Panc1 (cell line): ENCODE measurements around the gene UNKL. TPM values are rescaled to one million over a fixed set of nuclear protein-coding genes. Genes with fewer than 3 reads are reported as not detected.

Experiments used
- ATAC-seq: fragments of 200-7000 bp; cut with Tn5 transposase; 2 replicates; pipeline ENCODE4 v1.9.1; 2020; ENCODE audit warnings: mild to moderate bottlenecking, moderate library complexity
- BruUV-seq: library from RNA; stranded (reverse); fragments of 400-500 nt; replicated peaks from 2 replicates; lab custom pipeline; 2021; lab: Mats Ljungman, UMichigan
- CTCF ChIA-PET: fragments of 300-600 bp; sonication (Branson Sonifier 250); formaldehyde crosslinking; loops from one replicate; lab custom pipeline; 2022; ENCODE audit warnings: antibody characterized with exemption; lab: Charles Lee
- POLR2A ChIA-PET: fragments of 300-600 bp; sonication (Branson Sonifier 250); formaldehyde crosslinking; loops from one replicate; lab custom pipeline; 2022; ENCODE audit warnings: antibody characterized with exemption; lab: Charles Lee
- DNase-seq: peaks from one replicate; pipeline ENCODE4 v3.0.0-alpha.2; 2010; ENCODE audit warnings: low read depth, low spot score
- H3K27ac ChIP-seq: 2 replicates; pipeline ENCODE4 v1.5.1; 2011; ENCODE audit warnings: mild to moderate bottlenecking, low read length, inconsistent platforms
- H3K27me3 ChIP-seq: fragments of 200-500 bp; sonication (Bioruptor generic); 2 replicates; pipeline ENCODE4 v1.6.0; 2014; ENCODE audit warnings: low read length, inconsistent platforms; ENCODE audit not compliant: control insufficient read depth, insufficient read depth
- H3K36me3 ChIP-seq: fragments of 200-500 bp; sonication (Bioruptor generic); 2 replicates; pipeline ENCODE4 v1.5.1; 2014; ENCODE audit warnings: inconsistent platforms, mild to moderate bottlenecking, low read length, moderate library complexity; ENCODE audit not compliant: control insufficient read depth, insufficient read depth
- H3K4me1 ChIP-seq: 2 replicates; pipeline ENCODE4 v1.5.1; 2011; ENCODE audit warnings: inconsistent platforms, mild to moderate bottlenecking, low read length, moderate library complexity; ENCODE audit not compliant: control insufficient read depth, insufficient read depth
- H3K4me3 ChIP-seq, 2 experiments: 2 replicates each; pipeline ENCODE4 v1.5.1; 2011 to 2012; ENCODE audit warnings: low read depth in 2 of 2, low read length in 2 of 2, mild to moderate bottlenecking in 2 of 2, inconsistent platforms in 1 of 2, moderate library complexity in 1 of 2
- H3K9me3 ChIP-seq: fragments of 200-500 bp; sonication (Bioruptor generic); 2 replicates; pipeline ENCODE4 v1.5.1; 2014; ENCODE audit warnings: low read depth, mild to moderate bottlenecking, inconsistent platforms, low read length, moderate library complexity; ENCODE audit not compliant: control insufficient read depth, insufficient read depth
- POLR2AphosphoS5 ChIP-seq: IDR thresholded peaks from 2 replicates; pipeline ENCODE4 v1.6.1; 2012; ENCODE audit warnings: mild to moderate bottlenecking, low read depth, low read length, moderate library complexity
- SIN3A ChIP-seq: IDR thresholded peaks from 2 replicates; pipeline ENCODE4 v1.6.1; 2012; ENCODE audit warnings: low read depth, mild to moderate bottlenecking, low read length, moderate library complexity, borderline replicate concordance; ENCODE audit not compliant: insufficient read depth
- TCF7L2 ChIP-seq: IDR thresholded peaks from 2 replicates; pipeline ENCODE4 v1.6.1; 2011; ENCODE audit warnings: mild to moderate bottlenecking, low read depth, low read length, inconsistent platforms
- in situ Hi-C: cut with HindIII; loops from 2 replicates; pipeline ENCODE4 v1.10.0; 2016; ENCODE audit warnings: low sequenced_read_pairs, low pct_unique_long_range_greater_than_20kb
- intact Hi-C: fragments of 100-400 bp; cut with micrococcal nuclease; formaldehyde crosslinking; loops from one replicate; pipeline ENCODE4 v1.10.0; 2022; ENCODE audit not compliant: unreplicated experiment
- total RNA-seq: library from RNA; stranded (reverse); gene quantifications from one replicate; pipeline ENCODE4 v1.2.1, GENCODE V29; 2021; ENCODE audit not compliant: unreplicated experiment
- TF ChIP-seq, protein P1 (sequence below): fragments of 450-650 bp; IDR thresholded peaks from 2 replicates; pipeline ENCODE4 v1.5.1; 2017; ENCODE audit warnings: mild to moderate bottlenecking
- TF ChIP-seq, protein P2 (sequence below), 2 experiments: IDR thresholded peaks; 2 replicates each; pipeline ENCODE4 v1.6.1; 2011 to 2012; ENCODE audit warnings: low read depth in 2 of 2, control low read depth in 1 of 2, low read length in 1 of 2, mild to moderate bottlenecking in 1 of 2, moderate library complexity in 1 of 2; ENCODE audit not compliant: insufficient read depth in 1 of 2

The UNKL gene
- total RNA-seq, 1 experiment from 2014 or later, result 26.6 TPM

DNA sequence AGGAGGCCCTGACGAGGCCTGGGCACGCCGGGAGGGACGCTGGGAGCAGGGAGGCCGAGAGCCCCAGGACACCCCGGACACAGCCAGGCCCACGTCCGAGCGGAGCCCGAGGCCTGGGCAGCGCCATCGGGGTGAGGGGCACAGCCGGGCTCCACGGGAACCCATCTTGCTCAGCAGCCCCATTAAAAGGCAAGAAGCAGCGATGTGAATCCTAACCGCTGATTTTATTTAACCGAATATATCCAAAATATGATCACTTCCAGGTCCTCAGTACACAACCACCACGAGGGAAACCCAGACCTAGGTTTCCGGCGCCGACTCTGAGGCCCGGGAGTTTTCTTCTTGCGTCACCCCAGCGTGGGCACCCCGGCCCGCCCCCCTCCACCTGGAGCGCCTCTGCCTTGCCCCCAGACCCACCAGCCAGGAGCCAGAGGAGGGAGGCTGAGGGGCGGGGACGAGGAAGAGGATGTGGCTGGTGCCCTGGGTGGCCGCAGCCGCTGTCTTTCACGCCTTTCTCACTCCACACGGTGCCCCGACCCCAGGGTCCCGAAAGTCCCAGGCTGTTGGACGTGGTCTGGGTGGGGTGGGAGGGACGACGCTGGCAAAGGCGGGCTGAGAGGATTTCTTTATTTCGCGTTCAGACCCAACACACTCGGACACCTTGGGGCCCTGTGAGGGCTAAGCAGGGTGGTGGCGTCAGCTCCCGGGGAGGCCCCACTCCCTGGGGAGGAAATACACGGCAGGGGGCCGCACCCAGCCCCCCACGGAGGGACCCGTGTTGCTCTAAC, 30.4 kb upstream of the UNKL start:
- ChIA-PET POLR2A (no interaction called here), CTCF (no interaction called here)
- intact Hi-C loops, result no loop called here
- in situ Hi-C loops, result no loop called here
- H3K9me3 ChIP-seq, result no peaks in the 10 kb centered on the region
- DNase-seq, result no peak
- no peak overlapping the region for H3K27ac ChIP-seq
- no peaks in the 10 kb centered on the region for H3K27me3 ChIP-seq
- H3K4me1 ChIP-seq, result no peaks in the 10 kb centered on the region
- H3K36me3 ChIP-seq, result no peaks in the 10 kb centered on the region
- ATAC-seq, result no peak
- no peak overlapping the region for H3K4me3 ChIP-seq
- BruUV-seq, result no TSS peak
- TF ChIP-seq, protein P1, sequence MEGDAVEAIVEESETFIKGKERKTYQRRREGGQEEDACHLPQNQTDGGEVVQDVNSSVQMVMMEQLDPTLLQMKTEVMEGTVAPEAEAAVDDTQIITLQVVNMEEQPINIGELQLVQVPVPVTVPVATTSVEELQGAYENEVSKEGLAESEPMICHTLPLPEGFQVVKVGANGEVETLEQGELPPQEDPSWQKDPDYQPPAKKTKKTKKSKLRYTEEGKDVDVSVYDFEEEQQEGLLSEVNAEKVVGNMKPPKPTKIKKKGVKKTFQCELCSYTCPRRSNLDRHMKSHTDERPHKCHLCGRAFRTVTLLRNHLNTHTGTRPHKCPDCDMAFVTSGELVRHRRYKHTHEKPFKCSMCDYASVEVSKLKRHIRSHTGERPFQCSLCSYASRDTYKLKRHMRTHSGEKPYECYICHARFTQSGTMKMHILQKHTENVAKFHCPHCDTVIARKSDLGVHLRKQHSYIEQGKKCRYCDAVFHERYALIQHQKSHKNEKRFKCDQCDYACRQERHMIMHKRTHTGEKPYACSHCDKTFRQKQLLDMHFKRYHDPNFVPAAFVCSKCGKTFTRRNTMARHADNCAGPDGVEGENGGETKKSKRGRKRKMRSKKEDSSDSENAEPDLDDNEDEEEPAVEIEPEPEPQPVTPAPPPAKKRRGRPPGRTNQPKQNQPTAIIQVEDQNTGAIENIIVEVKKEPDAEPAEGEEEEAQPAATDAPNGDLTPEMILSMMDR, result no peak
- TF ChIP-seq TCF7L2 (no peak), POLR2AphosphoS5 (no peak), SIN3A (no peak)
- TF ChIP-seq, protein P2, sequence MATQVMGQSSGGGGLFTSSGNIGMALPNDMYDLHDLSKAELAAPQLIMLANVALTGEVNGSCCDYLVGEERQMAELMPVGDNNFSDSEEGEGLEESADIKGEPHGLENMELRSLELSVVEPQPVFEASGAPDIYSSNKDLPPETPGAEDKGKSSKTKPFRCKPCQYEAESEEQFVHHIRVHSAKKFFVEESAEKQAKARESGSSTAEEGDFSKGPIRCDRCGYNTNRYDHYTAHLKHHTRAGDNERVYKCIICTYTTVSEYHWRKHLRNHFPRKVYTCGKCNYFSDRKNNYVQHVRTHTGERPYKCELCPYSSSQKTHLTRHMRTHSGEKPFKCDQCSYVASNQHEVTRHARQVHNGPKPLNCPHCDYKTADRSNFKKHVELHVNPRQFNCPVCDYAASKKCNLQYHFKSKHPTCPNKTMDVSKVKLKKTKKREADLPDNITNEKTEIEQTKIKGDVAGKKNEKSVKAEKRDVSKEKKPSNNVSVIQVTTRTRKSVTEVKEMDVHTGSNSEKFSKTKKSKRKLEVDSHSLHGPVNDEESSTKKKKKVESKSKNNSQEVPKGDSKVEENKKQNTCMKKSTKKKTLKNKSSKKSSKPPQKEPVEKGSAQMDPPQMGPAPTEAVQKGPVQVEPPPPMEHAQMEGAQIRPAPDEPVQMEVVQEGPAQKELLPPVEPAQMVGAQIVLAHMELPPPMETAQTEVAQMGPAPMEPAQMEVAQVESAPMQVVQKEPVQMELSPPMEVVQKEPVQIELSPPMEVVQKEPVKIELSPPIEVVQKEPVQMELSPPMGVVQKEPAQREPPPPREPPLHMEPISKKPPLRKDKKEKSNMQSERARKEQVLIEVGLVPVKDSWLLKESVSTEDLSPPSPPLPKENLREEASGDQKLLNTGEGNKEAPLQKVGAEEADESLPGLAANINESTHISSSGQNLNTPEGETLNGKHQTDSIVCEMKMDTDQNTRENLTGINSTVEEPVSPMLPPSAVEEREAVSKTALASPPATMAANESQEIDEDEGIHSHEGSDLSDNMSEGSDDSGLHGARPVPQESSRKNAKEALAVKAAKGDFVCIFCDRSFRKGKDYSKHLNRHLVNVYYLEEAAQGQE (IDR thresholded peaks at IDR 0.05; ENCODE audit: insufficient read depth in 1 of 2, low read depth in 2 of 2, low read length in 1 of 2), result no peak

DNA sequence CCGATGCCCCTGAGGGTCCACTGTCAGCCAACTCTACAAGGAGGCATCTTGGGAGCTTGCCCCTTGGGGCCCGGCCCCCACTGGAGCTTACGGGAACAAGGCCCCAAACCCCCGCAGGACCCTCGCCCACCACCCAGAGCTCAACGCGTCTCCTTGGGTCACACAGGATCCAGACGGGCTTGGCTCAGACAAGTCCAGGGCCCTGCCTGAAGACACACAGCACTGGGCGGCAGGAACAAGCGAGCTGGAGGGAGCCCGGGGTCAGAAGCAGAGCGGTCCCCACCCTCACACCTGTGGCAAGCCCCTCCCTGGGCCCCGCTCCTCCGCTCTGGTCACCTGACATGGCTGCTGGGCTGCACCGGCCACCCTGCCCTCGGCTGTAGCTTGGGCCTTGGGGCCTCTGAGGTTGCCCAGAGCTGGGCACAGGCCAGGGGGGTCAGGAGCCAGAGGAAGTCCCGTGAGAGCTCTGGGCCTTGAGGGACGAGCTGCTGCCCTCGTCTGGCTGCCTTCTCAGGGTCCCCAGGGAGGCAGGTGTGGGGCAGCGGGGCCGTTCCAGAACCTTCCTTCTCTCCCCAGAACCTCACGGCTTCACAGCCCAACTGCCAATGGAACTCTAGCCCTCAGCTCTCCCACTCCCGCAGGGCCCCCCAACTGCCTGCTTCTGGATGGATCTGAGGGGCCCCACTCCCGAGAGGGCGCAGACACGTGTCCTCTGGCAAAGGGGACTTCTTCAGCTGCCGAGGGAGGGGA, 29.7 kb upstream of the UNKL start, which contains the start of gene CCDC154:
CCDC154 (minus strand) TSS at position 577 of the 750 bp plus-strand sequence; CDS start at position 343, 234 bp downstream.
- no TSS peak for BruUV-seq
- TF ChIP-seq TCF7L2 (no peak), POLR2AphosphoS5 (no peak), SIN3A (no peak)
- TF ChIP-seq, protein P2 (IDR thresholded peaks at IDR 0.05; ENCODE audit: insufficient read depth in 1 of 2, low read depth in 2 of 2, low read length in 1 of 2), result no peak
- TF ChIP-seq, protein P1, result no peak
- no peak within 1 kb of the TSS for H3K4me3 ChIP-seq
- ATAC-seq (no peak), DNase-seq (no peak)
- no peaks in the 10 kb centered on the region for H3K4me1 ChIP-seq
- ChIA-PET CTCF (no interaction called here), POLR2A (no interaction called here)
- in situ Hi-C loops (no loop called here), intact Hi-C loops (no loop called here)
- no peaks in the 10 kb centered on the region for H3K27me3 ChIP-seq
- H3K36me3 ChIP-seq, result no peaks in the 10 kb centered on the region
- H3K9me3 ChIP-seq, result no peaks in the 10 kb centered on the region
- H3K27ac ChIP-seq, result no peak within 1 kb of the TSS
